PC-9 (cell line): ENCODE data around the gene ZBED1.

Source experiments
- CTCF ChIP-seq: fragments of 200-600 bp; sonication (generic); conservative IDR thresholded peaks from 2 replicates; pipeline ENCODE4 v1.6.1; 2017; ENCODE audit warnings: mixed run types, antibody characterized with exemption, mild to moderate bottlenecking, moderate library complexity
- EZH2 ChIP-seq: fragments of 200-600 bp; sonication (generic); IDR thresholded peaks from 2 replicates; pipeline ENCODE4 v1.8.0; 2017; ENCODE audit warnings: antibody characterized with exemption, low read depth

GRCh38 chrX:2490634-2491033 lies 10.1 kb downstream of the ZBED1 start:
- no peak for TF ChIP-seq CTCF
- no peak for TF ChIP-seq EZH2
